SIG-M5 treated with dmso at 0.1 percent for 504 hours (cell line): ENCODE results near the gene FECH.
"Not testable (repeated sequence)": the region's sequence is repeated elsewhere in the genome, so short reads cannot be mapped to it uniquely, and the experiment has no call there.

Experiments
- DNase-seq: peaks from one replicate; lab custom pipeline; 2025; ENCODE audit not compliant: unreplicated experiment; lab: John Stamatoyannopoulos, UW

Gene FECH

GRCh38 chr18:57586251-57587049 lies at the start of gene FECH:
Gene FECH (minus strand): TSS chr18:57586702. CDS start chr18:57586620, 82 bp downstream.
- DNase-seq = peak; percentile 43

GRCh38 chr18:57635003-57635822 lies 48.7 kb upstream of the FECH start:
- DNase-seq = no peak

- no peak for DNase-seq
Observed at GRCh38 chr18:57631697-57632096, 45.2 kb upstream of the FECH start.

- peak; percentile 11 for DNase-seq
Observed at GRCh38 chr18:57630754-57631595, 44.5 kb upstream of the FECH start.

- DNase-seq = peak; percentile 90
Observed at GRCh38 chr18:57630002-57630753, 43.7 kb upstream of the FECH start.

GRCh38 chr18:57629422-57629821 lies 42.9 kb upstream of the FECH start:
- no peak for DNase-seq

GRCh38 chr18:57627488-57627887 lies 41.0 kb upstream of the FECH start:
- DNase-seq = no peak

- no peak for DNase-seq
Observed at GRCh38 chr18:57624988-57625387, 38.5 kb upstream of the FECH start.

GRCh38 chr18:57621246-57621604 lies 34.7 kb upstream of the FECH start:
- no peak for DNase-seq

- no peak for DNase-seq
Observed at GRCh38 chr18:57619876-57620275, 33.4 kb upstream of the FECH start.

- peak; percentile 45 for DNase-seq
Observed at GRCh38 chr18:57618910-57619309, 32.4 kb upstream of the FECH start.

- DNase-seq = no peak
Observed at GRCh38 chr18:57603871-57604270, 17.4 kb upstream of the FECH start.

GRCh38 chr18:57595347-57595746 lies 8.8 kb upstream of the FECH start:
- no peak for DNase-seq

- DNase-seq = not testable (repeated sequence)
Observed at GRCh38 chr18:57592716-57593115, 6.2 kb upstream of the FECH start.

GRCh38 chr18:57589161-57589560 lies 2.7 kb upstream of the FECH start:
- no peak for DNase-seq

GRCh38 chr18:57587098-57587661 lies 678 bp upstream of the FECH start:
- no peak for DNase-seq

GRCh38 chr18:57585855-57586250 lies 649 bp downstream of the FECH start:
- DNase-seq = no peak

- DNase-seq = no peak
Observed at GRCh38 chr18:57585421-57585820, 1.1 kb downstream of the FECH start.

- no peak for DNase-seq
Observed at GRCh38 chr18:57584444-57584843, 2.1 kb downstream of the FECH start.

- DNase-seq = no peak
Observed at GRCh38 chr18:57583297-57583835, 3.1 kb downstream of the FECH start.
